ENCODE results near the gene FLOT2.
"Not testable (repeated sequence)": the region's sequence is repeated elsewhere in the genome, so short reads cannot be mapped to it uniquely, and the experiment has no call there.

The FLOT2 gene

GRCh38 chr17:28912938-28913333 lies 15.4 kb upstream of the FLOT2 start:
- DNase-seq, result no peak

GRCh38 chr17:28912281-28912937 lies 14.9 kb upstream of the FLOT2 start:
- no peak for DNase-seq

- no peak for DNase-seq
Measured at GRCh38 chr17:28911411-28912045, 14.0 kb upstream of the FLOT2 start.

- no peak for DNase-seq
Measured at GRCh38 chr17:28910534-28910933, 13.0 kb upstream of the FLOT2 start.

GRCh38 chr17:28908640-28909167 lies 11.2 kb upstream of the FLOT2 start:
- no peak for DNase-seq

- DNase-seq, result no peak
Measured at GRCh38 chr17:28907709-28908475, 10.4 kb upstream of the FLOT2 start.

- DNase-seq, result no peak
Measured at GRCh38 chr17:28906706-28907438, 9.3 kb upstream of the FLOT2 start.

- no peak for DNase-seq
Measured at GRCh38 chr17:28906276-28906675, 8.7 kb upstream of the FLOT2 start.

- DNase-seq, result no peak
Measured at GRCh38 chr17:28904800-28905199, 7.3 kb upstream of the FLOT2 start.

- DNase-seq, result not testable (repeated sequence)
Measured at GRCh38 chr17:28903546-28903841, 6.0 kb upstream of the FLOT2 start.

GRCh38 chr17:28902819-28903545 lies 5.4 kb upstream of the FLOT2 start, which contains the start of gene DHRS13:
DHRS13 (minus strand) TSS chr17:28903079; CDS start chr17:28902944, 135 bp downstream.
- peak; percentile 81 for DNase-seq

GRCh38 chr17:28901866-28902818 lies 4.6 kb upstream of the FLOT2 start:
- DNase-seq, result peak; percentile 19

- DNase-seq, result no peak
Measured at GRCh38 chr17:28900986-28901726, 3.6 kb upstream of the FLOT2 start.

GRCh38 chr17:28899212-28899815 lies 1.8 kb upstream of the FLOT2 start:
- no peak for DNase-seq

- DNase-seq, result no peak
Measured at GRCh38 chr17:28898527-28898955, 1.0 kb upstream of the FLOT2 start.

- no peak for DNase-seq
Measured at GRCh38 chr17:28897769-28898526, 415 bp upstream of the FLOT2 start.

GRCh38 chr17:28896491-28896883 lies 1.0 kb downstream of the FLOT2 start:
- DNase-seq, result no peak

GRCh38 chr17:28895794-28896447 lies 1.6 kb downstream of the FLOT2 start:
- no peak for DNase-seq

All from NCI-H1694 (cell line).